Mucosa of stomach (tissue), 1 donor: Measurements from ENCODE around the gene EIF6.
"Not testable (repeated sequence)": the region's sequence is repeated elsewhere in the genome, so short reads cannot be mapped to it uniquely, and the experiment has no call there.

Experiments
- H3K27me3 ChIP-seq: one replicate; pipeline ENCODE4 v1.7.0; 2013; ENCODE audit warnings: mild to moderate bottlenecking, low read length; ENCODE audit not compliant: control insufficient read depth, insufficient read depth
- H3K36me3 ChIP-seq: one replicate; pipeline ENCODE4 v1.7.0; 2013; ENCODE audit warnings: low read length; ENCODE audit not compliant: control insufficient read depth, insufficient read depth
- H3K4me1 ChIP-seq: one replicate; pipeline ENCODE4 v1.7.0; 2013; ENCODE audit warnings: mild to moderate bottlenecking, low read length; ENCODE audit not compliant: control insufficient read depth, insufficient read depth
- H3K4me3 ChIP-seq: one replicate; pipeline ENCODE4 v1.7.0; 2013; ENCODE audit warnings: low read length
- H3K9ac ChIP-seq: one replicate; pipeline ENCODE4 v1.7.0; 2013; ENCODE audit warnings: mild to moderate bottlenecking, low read length, moderate library complexity
- H3K9me3 ChIP-seq: one replicate; pipeline ENCODE4 v1.7.0; 2013; ENCODE audit warnings: mild to moderate bottlenecking, low read length, moderate library complexity; ENCODE audit not compliant: control insufficient read depth
- donor health status: Pancreatic carcinoma.

Gene EIF6

GRCh38 chr20:35270021-35270902 is 14.3 kb downstream of the EIF6 start:
- H3K36me3 ChIP-seq, result peaks cover 3% of the 10 kb centered on the region
- no peaks in the 10 kb centered on the region for H3K9me3 ChIP-seq
- no peak overlapping the region for H3K4me3 ChIP-seq
- no peaks in the 10 kb centered on the region for H3K27me3 ChIP-seq
- peaks cover 9% of the 10 kb centered on the region for H3K4me1 ChIP-seq
- no peak overlapping the region for H3K9ac ChIP-seq

GRCh38 chr20:35269055-35269781 is 15.4 kb downstream of the EIF6 start:
- Histone ChIP-seq H3K27me3 (no peaks in the 10 kb centered on the region), H3K36me3 (peaks cover 3% of the 10 kb centered on the region), H3K4me1 (peaks cover 9% of the 10 kb centered on the region), H3K9me3 (no peaks in the 10 kb centered on the region), H3K9ac (no peak overlapping the region), H3K4me3 (no peak overlapping the region)

GRCh38 chr20:35267092-35267491 is 17.5 kb downstream of the EIF6 start:
- no peaks in the 10 kb centered on the region for H3K27me3 ChIP-seq
- H3K9me3 ChIP-seq, result no peaks in the 10 kb centered on the region
- no peak overlapping the region for H3K4me3 ChIP-seq
- H3K4me1 ChIP-seq, result peaks cover 23% of the 10 kb centered on the region
- peaks cover 3% of the 10 kb centered on the region for H3K36me3 ChIP-seq
- H3K9ac ChIP-seq, result no peak overlapping the region

DNA sequence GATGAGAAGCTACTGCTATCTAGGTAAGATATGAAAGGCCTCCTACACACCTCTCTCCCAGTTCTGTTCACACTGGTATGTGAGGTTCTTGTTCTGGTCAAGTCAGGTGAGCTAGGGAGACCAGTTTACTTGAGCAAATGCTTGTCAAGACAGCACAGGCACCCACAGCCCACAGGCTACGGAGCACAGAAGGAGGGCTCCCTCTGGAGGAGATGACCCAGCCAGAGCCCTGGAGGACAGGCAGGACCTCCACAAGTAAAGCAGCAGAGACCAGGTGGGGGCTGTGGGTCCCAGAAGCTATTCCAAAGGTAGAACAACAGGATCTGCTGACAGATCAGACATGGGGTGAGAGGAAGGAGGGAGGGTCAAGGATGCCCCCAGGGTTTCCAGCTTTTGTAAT is 19.8 kb downstream of the EIF6 start:
- H3K9me3 ChIP-seq, result no peaks in the 10 kb centered on the region
- peaks cover 2% of the 10 kb centered on the region for H3K36me3 ChIP-seq
- peaks cover 23% of the 10 kb centered on the region for H3K4me1 ChIP-seq
- no peaks in the 10 kb centered on the region for H3K27me3 ChIP-seq
- H3K4me3 ChIP-seq, result no peak overlapping the region
- no peak overlapping the region for H3K9ac ChIP-seq

- no peaks in the 10 kb centered on the region for H3K27me3 ChIP-seq
- no peaks in the 10 kb centered on the region for H3K9me3 ChIP-seq
- no peak overlapping the region for H3K4me3 ChIP-seq
- H3K36me3 ChIP-seq, result no peaks in the 10 kb centered on the region
- peaks cover 19% of the 10 kb centered on the region for H3K4me1 ChIP-seq
- no peak overlapping the region for H3K9ac ChIP-seq
Observed at GRCh38 chr20:35263532-35264341, 20.8 kb downstream of the EIF6 start.

GRCh38 chr20:35262731-35263531 is 21.6 kb downstream of the EIF6 start:
- H3K4me1 ChIP-seq, result peaks cover 23% of the 10 kb centered on the region
- H3K9me3 ChIP-seq, H3K9ac ChIP-seq, H3K27me3 ChIP-seq, H3K4me3 ChIP-seq, H3K36me3 ChIP-seq: not testable (repeated sequence)

GRCh38 chr20:35262321-35262720 is 22.3 kb downstream of the EIF6 start:
- H3K4me1 ChIP-seq, result peaks cover 25% of the 10 kb centered on the region
- not testable (repeated sequence) for H3K36me3 ChIP-seq, H3K9ac ChIP-seq, H3K27me3 ChIP-seq, H3K9me3 ChIP-seq, H3K4me3 ChIP-seq

GRCh38 chr20:35260426-35260825 is 24.1 kb downstream of the EIF6 start:
- H3K4me1 ChIP-seq, result peaks cover 26% of the 10 kb centered on the region
- H3K36me3 ChIP-seq, result no peaks in the 10 kb centered on the region
- no peak overlapping the region for H3K9ac ChIP-seq
- H3K27me3 ChIP-seq, result no peaks in the 10 kb centered on the region
- H3K4me3 ChIP-seq, result no peak overlapping the region
- H3K9me3 ChIP-seq, result no peaks in the 10 kb centered on the region

DNA sequence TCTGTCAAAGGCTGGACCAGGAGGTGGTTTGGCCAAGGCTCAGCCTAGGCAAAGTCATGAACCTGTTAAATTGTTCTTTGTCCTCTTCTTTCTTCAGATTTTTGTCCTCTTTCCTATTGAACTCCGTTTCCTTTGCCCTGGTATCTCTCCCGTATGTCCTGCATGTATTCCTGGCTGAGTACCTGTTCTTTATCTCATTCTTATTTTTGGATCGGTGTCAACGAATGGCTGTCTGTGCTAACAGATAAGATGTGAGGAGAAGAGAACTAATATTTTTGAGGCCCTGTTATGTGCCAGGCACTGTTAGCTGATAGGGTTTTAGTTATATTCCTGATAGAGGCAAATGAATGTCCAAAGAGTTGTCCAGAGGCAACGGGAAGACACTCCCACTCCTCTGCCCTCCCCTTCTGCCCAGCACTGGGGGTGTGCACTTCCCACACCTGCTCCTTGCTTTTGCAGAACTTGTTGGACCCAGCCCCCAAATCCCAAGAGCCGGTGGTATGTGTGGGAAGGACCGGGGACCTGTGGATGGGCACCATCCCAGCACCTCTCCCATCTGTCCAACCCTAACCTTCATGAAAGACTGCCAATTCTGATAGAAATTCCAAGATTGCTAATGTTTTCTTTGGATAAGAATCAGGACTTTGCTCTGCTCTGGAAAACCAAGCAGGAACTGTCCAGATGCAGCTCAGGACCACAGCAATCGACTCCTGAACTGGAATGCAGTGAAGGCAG is 27.2 kb downstream of the EIF6 start:
- Histone ChIP-seq H3K4me1 (peaks cover 23% of the 10 kb centered on the region), H3K9me3 (no peaks in the 10 kb centered on the region), H3K27me3 (no peaks in the 10 kb centered on the region), H3K4me3 (no peak overlapping the region), H3K9ac (no peak overlapping the region), H3K36me3 (no peaks in the 10 kb centered on the region)

DNA sequence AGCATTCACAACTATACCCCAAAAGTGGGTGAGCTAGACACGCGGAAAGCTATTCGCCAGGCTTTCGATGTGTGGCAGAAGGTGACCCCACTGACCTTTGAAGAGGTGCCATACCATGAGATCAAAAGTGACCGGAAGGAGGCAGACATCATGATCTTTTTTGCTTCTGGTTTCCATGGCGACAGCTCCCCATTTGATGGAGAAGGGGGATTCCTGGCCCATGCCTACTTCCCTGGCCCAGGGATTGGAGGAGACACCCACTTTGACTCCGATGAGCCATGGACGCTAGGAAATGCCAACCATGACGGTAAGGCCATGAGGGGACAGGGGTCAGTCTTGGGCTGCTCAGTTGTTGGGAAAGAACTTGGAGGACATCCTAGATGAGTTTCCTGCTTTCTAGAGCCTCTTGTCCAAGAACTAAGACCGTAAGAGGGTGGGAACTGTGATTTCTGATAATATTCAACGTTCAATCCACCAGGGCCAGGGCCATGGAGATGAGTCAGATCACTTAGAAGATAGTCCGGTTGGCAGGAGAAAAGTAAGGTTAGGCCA is 30.0 kb downstream of the EIF6 start:
- H3K4me3 ChIP-seq, result no peak overlapping the region
- H3K36me3 ChIP-seq, result no peaks in the 10 kb centered on the region
- H3K9ac ChIP-seq, result no peak overlapping the region
- peaks cover 31% of the 10 kb centered on the region for H3K4me1 ChIP-seq
- H3K27me3 ChIP-seq, result no peaks in the 10 kb centered on the region
- H3K9me3 ChIP-seq, result no peaks in the 10 kb centered on the region

GRCh38 chr20:35253010-35253409 is 31.6 kb downstream of the EIF6 start:
- no peaks in the 10 kb centered on the region for H3K36me3 ChIP-seq
- H3K27me3 ChIP-seq, result no peaks in the 10 kb centered on the region
- H3K4me1 ChIP-seq, result peaks cover 28% of the 10 kb centered on the region
- no peak overlapping the region for H3K4me3 ChIP-seq
- H3K9me3 ChIP-seq, result no peaks in the 10 kb centered on the region
- H3K9ac ChIP-seq, result no peak overlapping the region
